K562 (cell line): ENCODE measurements around the gene RHBDD1. TPM values are rescaled to one million over a fixed set of nuclear protein-coding genes. Genes with fewer than 3 reads are reported as not detected.
A peak's percentile ranks its signal among the peaks of the same experiment; 100 is the strongest.

Experiments
- ATAC-seq: fragments of 200-7000 bp; cut with Tn5 transposase; 3 replicates; pipeline ENCODE4 v1.9.1; 2020; ENCODE audit warnings: moderate library complexity
- BruUV-seq: library from RNA; stranded (reverse); fragments of 400-500 nt; replicated peaks from 2 replicates; lab custom pipeline; 2021; lab: Mats Ljungman, UMichigan
- CTCF ChIA-PET: fragments of 300-600 bp; formaldehyde crosslinking; extraction: SDS; loops from one replicate; lab custom pipeline; 2021; ENCODE audit warnings: low intra/inter-chr PET ratio; lab: Yijun Ruan, JAX
- POLR2A ChIA-PET: fragments of 300-600, 350-650 bp; sonication (Branson Sonifier 250); formaldehyde crosslinking; extraction: SDS; loops from one replicate; lab custom pipeline; 2021; ENCODE audit warnings: antibody characterized with exemption, inconsistent platforms; lab: Yijun Ruan, JAX
- DNase-seq, 4 experiments: peaks; one replicate each; pipeline versions ENCODE4 v3.0.0 to v3.0.0-alpha.2; 2011 to 2018; ENCODE audit warnings: low spot score in 3 of 4, mixed read lengths in 3 of 4; ENCODE audit errors: extremely low read depth in 1 of 4
- FAIRE-seq: peaks from 2 replicates; lab custom pipeline; 2011; peaks lifted over from hg19 to GRCh38; lab: Jason Lieb, UNC
- H2AFZ ChIP-seq: 2 replicates; pipeline ENCODE4 v1.6.0; 2011; ENCODE audit warnings: low read depth, low read length, control low read depth, inconsistent platforms
- H3K27ac ChIP-seq: fragments of 200-600 bp; 3 replicates; pipeline ENCODE4 v1.8.0; 2011; ENCODE audit warnings: low read depth, mild to moderate bottlenecking, control low read depth, inconsistent platforms, low read length, moderate library complexity, mixed read lengths; ENCODE audit errors: extremely low read depth
- H3K27me3 ChIP-seq, 2 experiments: fragments of 300-600 bp in 1 of 2; 2 replicates in 1 of 2; 3 replicates in 1 of 2; pipeline versions ENCODE4 v1.6.0 to v1.8.0; 2011; ENCODE audit warnings: inconsistent platforms in 2 of 2, low read length in 2 of 2, mild to moderate bottlenecking in 1 of 2, mixed read lengths in 1 of 2, moderate library complexity in 1 of 2; ENCODE audit not compliant: control insufficient read depth in 2 of 2, insufficient read depth in 2 of 2
- H3K36me3 ChIP-seq: fragments of 300-600 bp; 3 replicates; pipeline ENCODE4 v1.8.0; 2011; ENCODE audit warnings: mild to moderate bottlenecking, low read length, inconsistent platforms; ENCODE audit not compliant: control insufficient read depth, insufficient read depth
- H3K4me1 ChIP-seq, 2 experiments: fragments of 200-600 bp in 1 of 2; replicated peaks in 1 of 2; 2 replicates in 1 of 2; 3 replicates in 1 of 2; pipeline versions ENCODE4 v1.5.1 to v1.8.0; 2011; ENCODE audit warnings: inconsistent platforms in 2 of 2, low read length in 2 of 2, mild to moderate bottlenecking in 1 of 2, mixed read lengths in 1 of 2, moderate library complexity in 1 of 2; ENCODE audit not compliant: control insufficient read depth in 2 of 2, insufficient read depth in 2 of 2
- H3K4me2 ChIP-seq: 2 replicates; pipeline ENCODE4 v1.6.1; 2011; ENCODE audit warnings: low read length, control low read depth, inconsistent platforms, mixed read lengths; ENCODE audit not compliant: insufficient read depth
- H3K4me3 ChIP-seq: fragments of 200-600 bp; sonication (generic), shearing (Covaris generic); 2 replicates; pipeline ENCODE4 v1.5.1; 2016; ENCODE audit warnings: control low read depth, inconsistent platforms
- H3K79me2 ChIP-seq: fragments of 200-600 bp; 3 replicates; pipeline ENCODE4 v1.8.0; 2011; ENCODE audit warnings: low read length, inconsistent platforms; ENCODE audit not compliant: control insufficient read depth, insufficient read depth
- H3K9ac ChIP-seq, 2 experiments: 2 replicates each; pipeline versions ENCODE4 v1.6.0 to v1.6.1; 2011; ENCODE audit warnings: low read depth in 2 of 2, low read length in 2 of 2, control low read depth in 1 of 2, inconsistent platforms in 1 of 2, mild to moderate bottlenecking in 1 of 2, mixed read lengths in 1 of 2; ENCODE audit not compliant: insufficient read depth in 1 of 2
- H3K9me1 ChIP-seq: one replicate; pipeline ENCODE4 v1.6.0; 2011; ENCODE audit warnings: inconsistent platforms, mild to moderate bottlenecking, low read length, moderate library complexity; ENCODE audit not compliant: control insufficient read depth, insufficient read depth
- H3K9me3 ChIP-seq: replicated peaks from 2 replicates; pipeline ENCODE4 v1.5.1; 2011; ENCODE audit warnings: low read depth, low read length, inconsistent platforms; ENCODE audit not compliant: control insufficient read depth, insufficient read depth
- H4K20me1 ChIP-seq: replicated peaks from 2 replicates; pipeline ENCODE4 v1.6.1; 2011; ENCODE audit warnings: low read length, inconsistent platforms, mixed read lengths; ENCODE audit not compliant: control insufficient read depth, insufficient read depth
- BCOR ChIP-seq: fragments of 450-650 bp; IDR thresholded peaks from 2 replicates; pipeline ENCODE4 v1.6.1; 2016
- CREM ChIP-seq: IDR thresholded peaks from 2 replicates; pipeline ENCODE4 v1.6.1; 2014; ENCODE audit warnings: antibody characterized with exemption, low read depth
- FOXA1 ChIP-seq: fragments of 450-650 bp; IDR thresholded peaks from 2 replicates; pipeline ENCODE4 v1.6.1; 2016; ENCODE audit warnings: mild to moderate bottlenecking, borderline replicate concordance
- STAG1 ChIP-seq: sonication (generic); formaldehyde crosslinking; IDR thresholded peaks from 2 replicates; pipeline ENCODE4 v1.5.0; 2020; ENCODE audit warnings: missing genetic modification reagents, borderline replicate concordance
- ZNF76 ChIP-seq: fragments of 250-450 bp; sonication (Bioruptor Pico); IDR thresholded peaks from 2 replicates; pipeline ENCODE4 v1.4.0; 2020; ENCODE audit warnings: mild to moderate bottlenecking, moderate library complexity, borderline replicate concordance
- WGBS: fragments of 100-300 bp; shearing (Covaris generic); methylation state at CpG from one replicate; pipeline ENCODE4 v1.1.6; 2016; ENCODE audit warnings: low coverage, mixed read lengths; ENCODE audit not compliant: insufficient coverage; ENCODE audit errors: missing lambda C conversion rate; 5-methylcytosine and 5-hydroxymethylcytosine counted together
- in situ Hi-C: fragments of 300-500 bp; cut with MboI; formaldehyde crosslinking; loops from 4 replicates; pipeline ENCODE4 v1.15.0; 2018; ENCODE audit warnings: inconsistent platforms, mixed read lengths
- intact Hi-C: fragments of 100-400 bp; cut with micrococcal nuclease; formaldehyde crosslinking; loops from 2 replicates; pipeline ENCODE4 v1.14.2; 2022
- polyA plus RNA-seq, 8 experiments: library from polyadenylated mRNA; depleted of rRNA in 4 of 8; stranded (reverse) in 5 of 8; unstranded in 3 of 8; fragments of >200 nt; fragmentation: Nextera tagmentation in 2 of 8; fragmentation: Illumina TruSeq in 1 of 8; extraction: Ambion mirVana in 2 of 8; extraction: Trizol in 1 of 8; gene quantifications; 2 replicates each; pipeline versions ENCODE4 v1.2.1 to v1.2.3, GENCODE V29; 2011 to 2014; ENCODE audit warnings: inconsistent platforms in 1 of 8, missing spikeins in 1 of 8
- total RNA-seq, 7 experiments: library from RNA; depleted of rRNA in 6 of 7; stranded (reverse); fragments of >200 nt in 6 of 7; fragmentation: Illumina TruSeq in 2 of 7; extraction: Trizol in 2 of 7; gene quantifications; 2 replicates each; pipeline versions ENCODE4 v1.2.1 to v1.2.3, GENCODE V29; 2011 to 2021; ENCODE audit warnings: low replicate concordance in 1 of 7
- TF ChIP-seq, protein P1 (sequence below): fragments of 450-650 bp; IDR thresholded peaks from 2 replicates; pipeline ENCODE4 v1.7.0; 2016; ENCODE audit warnings: borderline replicate concordance
- TF ChIP-seq, protein P2 (sequence below): fragments of 450-650 bp; IDR thresholded peaks from 2 replicates; pipeline ENCODE4 v1.6.1; 2017; ENCODE audit warnings: mild to moderate bottlenecking, moderate library complexity
- TF ChIP-seq, protein P3 (sequence below), 3 experiments: fragments of 200-800 bp in 1 of 3; fragments of 250-450 bp in 1 of 3; fragments of 450-650 bp in 1 of 3; sonication (Bioruptor Pico) in 1 of 3; sonication (Bioruptor generic) in 1 of 3; formaldehyde crosslinking in 1 of 3; IDR thresholded peaks; 2 replicates each; pipeline versions ENCODE4 v1.6.1 to v1.8.0; 2016 to 2022; ENCODE audit warnings: mild to moderate bottlenecking in 2 of 3, missing genetic modification characterization in 2 of 3, missing compliant biosample characterization in 1 of 3, moderate library complexity in 1 of 3

RHBDD1 gene
- total and polyA plus RNA-seq, 9 of the 15 experiments (the other 6 are each of a cell fraction or from before 2014, with no cell fraction given) = 4.8 to 34.8 (median 15.6) TPM

DNA sequence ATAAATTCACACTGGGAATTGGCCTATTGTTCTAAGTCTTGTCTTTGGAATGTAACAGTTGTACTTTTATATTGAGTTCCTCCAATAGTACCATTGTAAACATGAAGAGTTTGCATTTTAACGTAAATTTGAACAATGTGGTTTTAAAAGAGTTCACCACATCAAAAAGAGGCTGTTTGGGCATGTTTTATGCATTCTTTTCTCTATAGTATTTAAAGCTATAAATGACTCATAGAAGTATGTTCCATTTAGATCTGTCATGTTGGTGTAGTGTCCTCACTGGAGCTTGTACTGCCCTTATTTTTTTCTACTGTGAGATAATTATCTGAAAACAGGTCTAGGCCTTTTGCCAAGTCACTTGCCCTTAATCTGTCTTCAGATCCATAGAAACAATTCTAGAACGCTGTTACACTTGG, 141.9 kb downstream of the RHBDD1 start (continued):
- TF ChIP-seq, protein P1, sequence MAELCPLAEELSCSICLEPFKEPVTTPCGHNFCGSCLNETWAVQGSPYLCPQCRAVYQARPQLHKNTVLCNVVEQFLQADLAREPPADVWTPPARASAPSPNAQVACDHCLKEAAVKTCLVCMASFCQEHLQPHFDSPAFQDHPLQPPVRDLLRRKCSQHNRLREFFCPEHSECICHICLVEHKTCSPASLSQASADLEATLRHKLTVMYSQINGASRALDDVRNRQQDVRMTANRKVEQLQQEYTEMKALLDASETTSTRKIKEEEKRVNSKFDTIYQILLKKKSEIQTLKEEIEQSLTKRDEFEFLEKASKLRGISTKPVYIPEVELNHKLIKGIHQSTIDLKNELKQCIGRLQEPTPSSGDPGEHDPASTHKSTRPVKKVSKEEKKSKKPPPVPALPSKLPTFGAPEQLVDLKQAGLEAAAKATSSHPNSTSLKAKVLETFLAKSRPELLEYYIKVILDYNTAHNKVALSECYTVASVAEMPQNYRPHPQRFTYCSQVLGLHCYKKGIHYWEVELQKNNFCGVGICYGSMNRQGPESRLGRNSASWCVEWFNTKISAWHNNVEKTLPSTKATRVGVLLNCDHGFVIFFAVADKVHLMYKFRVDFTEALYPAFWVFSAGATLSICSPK = no peak
- TF ChIP-seq, all 486 proteins: peak for 12

DNA sequence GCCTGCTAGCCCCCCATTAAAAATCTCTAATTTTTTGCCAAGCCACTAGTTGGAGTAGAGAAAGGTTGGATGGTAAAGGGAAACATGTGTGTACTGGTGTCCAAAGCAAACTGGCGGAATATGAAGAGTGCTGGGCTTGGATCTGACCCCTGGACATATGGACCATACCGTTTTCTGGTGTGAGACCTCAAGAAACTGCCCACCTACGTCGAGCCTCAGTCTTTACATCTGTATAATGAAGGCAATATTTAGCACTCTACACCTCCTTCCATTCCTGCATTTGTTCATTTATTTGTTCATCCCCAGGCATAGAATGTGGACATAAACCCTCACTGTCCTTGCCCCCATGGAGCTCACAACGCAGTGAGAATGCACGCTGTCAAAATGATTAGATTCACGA, 142.4 kb downstream of the RHBDD1 start:
- no TSS peak for BruUV-seq
- FAIRE-seq = no peak
- Histone ChIP-seq H2AFZ (peak overlapping the region; percentile 83), H3K9ac (peak overlapping the region; percentile 37 to 44; a peak in 3 of 4 replicates), H3K4me3 (no peak overlapping the region), H4K20me1 (no peaks in the 10 kb centered on the region), H3K27ac (peak overlapping the region; percentile 76), H3K9me3 (no peaks in the 10 kb centered on the region), H3K4me2 (peak overlapping the region; percentile 62), H3K27me3 (no peaks in the 10 kb centered on the region), H3K4me1 (peaks cover 11 to 46% of the 10 kb centered on the region in 2 experiments), H3K9me1 (peaks cover 2% of the 10 kb centered on the region), H3K79me2 (peaks cover 6% of the 10 kb centered on the region; the same call in 1 of the 3 replicates), H3K36me3 (peaks cover 4% of the 10 kb centered on the region; the same call in 1 of the 3 replicates)
- ChIA-PET POLR2A (interaction anchor here (0.6 kb wide), 1 partner anchor 376 kb away, joined by 3 read pairs; no protein-coding TSS in a partner anchor), CTCF (no interaction called here)
- 64% methylated on average over 5 of the region's 7 CpGs for WGBS
- in situ Hi-C loops (no loop called here), intact Hi-C loops (no loop called here)
- no peak for ATAC-seq
- DNase-seq = no peak
- TF ChIP-seq FOXA1 (no peak), BCOR (peak; percentile 58; the same call in 1 of the 2 replicates), CREM (no peak), STAG1 (no peak), ZNF76 (CRISPR knock-in tag) (no peak)
- TF ChIP-seq, protein P2, sequence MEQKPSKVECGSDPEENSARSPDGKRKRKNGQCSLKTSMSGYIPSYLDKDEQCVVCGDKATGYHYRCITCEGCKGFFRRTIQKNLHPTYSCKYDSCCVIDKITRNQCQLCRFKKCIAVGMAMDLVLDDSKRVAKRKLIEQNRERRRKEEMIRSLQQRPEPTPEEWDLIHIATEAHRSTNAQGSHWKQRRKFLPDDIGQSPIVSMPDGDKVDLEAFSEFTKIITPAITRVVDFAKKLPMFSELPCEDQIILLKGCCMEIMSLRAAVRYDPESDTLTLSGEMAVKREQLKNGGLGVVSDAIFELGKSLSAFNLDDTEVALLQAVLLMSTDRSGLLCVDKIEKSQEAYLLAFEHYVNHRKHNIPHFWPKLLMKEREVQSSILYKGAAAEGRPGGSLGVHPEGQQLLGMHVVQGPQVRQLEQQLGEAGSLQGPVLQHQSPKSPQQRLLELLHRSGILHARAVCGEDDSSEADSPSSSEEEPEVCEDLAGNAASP = no peak
- TF ChIP-seq, protein P3, sequence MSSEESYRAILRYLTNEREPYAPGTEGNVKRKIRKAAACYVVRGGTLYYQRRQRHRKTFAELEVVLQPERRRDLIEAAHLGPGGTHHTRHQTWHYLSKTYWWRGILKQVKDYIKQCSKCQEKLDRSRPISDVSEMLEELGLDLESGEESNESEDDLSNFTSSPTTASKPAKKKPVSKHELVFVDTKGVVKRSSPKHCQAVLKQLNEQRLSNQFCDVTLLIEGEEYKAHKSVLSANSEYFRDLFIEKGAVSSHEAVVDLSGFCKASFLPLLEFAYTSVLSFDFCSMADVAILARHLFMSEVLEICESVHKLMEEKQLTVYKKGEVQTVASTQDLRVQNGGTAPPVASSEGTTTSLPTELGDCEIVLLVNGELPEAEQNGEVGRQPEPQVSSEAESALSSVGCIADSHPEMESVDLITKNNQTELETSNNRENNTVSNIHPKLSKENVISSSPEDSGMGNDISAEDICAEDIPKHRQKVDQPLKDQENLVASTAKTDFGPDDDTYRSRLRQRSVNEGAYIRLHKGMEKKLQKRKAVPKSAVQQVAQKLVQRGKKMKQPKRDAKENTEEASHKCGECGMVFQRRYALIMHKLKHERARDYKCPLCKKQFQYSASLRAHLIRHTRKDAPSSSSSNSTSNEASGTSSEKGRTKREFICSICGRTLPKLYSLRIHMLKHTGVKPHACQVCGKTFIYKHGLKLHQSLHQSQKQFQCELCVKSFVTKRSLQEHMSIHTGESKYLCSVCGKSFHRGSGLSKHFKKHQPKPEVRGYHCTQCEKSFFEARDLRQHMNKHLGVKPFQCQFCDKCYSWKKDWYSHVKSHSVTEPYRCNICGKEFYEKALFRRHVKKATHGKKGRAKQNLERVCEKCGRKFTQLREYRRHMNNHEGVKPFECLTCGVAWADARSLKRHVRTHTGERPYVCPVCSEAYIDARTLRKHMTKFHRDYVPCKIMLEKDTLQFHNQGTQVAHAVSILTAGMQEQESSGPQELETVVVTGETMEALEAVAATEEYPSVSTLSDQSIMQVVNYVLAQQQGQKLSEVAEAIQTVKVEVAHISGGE (CRISPR knock-in tag; IDR thresholded peaks at IDR 0.05) = no peak
